Measurements from ENCODE around the gene LGI1. TPM values are rescaled to one million over a fixed set of nuclear protein-coding genes. Genes with fewer than 3 reads are reported as not detected.

The LGI1 gene
- total RNA-seq, 2 donors from 2014 or later = 4.7 TPM; not detected in 1

GRCh38 chr10:93777092-93777491 lies 19.4 kb downstream of the LGI1 start:
- Histone ChIP-seq H3K27ac (no peak overlapping the region), H3K36me3 (no peaks in the 10 kb centered on the region), H3K27me3 (replicated peaks; ENCODE audit: insufficient read depth) (no peaks in the 10 kb centered on the region), H3K9me3 (no peaks in the 10 kb centered on the region), H3K4me3 (no peak overlapping the region), H3K4me1 (ENCODE audit: control insufficient read depth in 1 of 2, low read depth in 2 of 2) (no peaks in the 10 kb centered on the region)
- ATAC-seq (ENCODE audit: insufficient number of reproducible peaks, low FRiP score, low read depth) (no peak), DNase-seq (ENCODE audit: low spot score) (no peak)
- TF ChIP-seq CTCF (IDR thresholded peaks at IDR 0.05) = no peak

- no peak for ATAC-seq (ENCODE audit: insufficient number of reproducible peaks, low FRiP score, low read depth)
- no peaks in the 10 kb centered on the region for H3K36me3 ChIP-seq
These were observed 26.3 kb downstream of the LGI1 start for GRCh38 chr10:93784059-93784458.

GRCh38 chr10:93788413-93789208 lies 30.9 kb downstream of the LGI1 start:
- DNase-seq (ENCODE audit: low spot score) (no peak), ATAC-seq (ENCODE audit: insufficient number of reproducible peaks, low FRiP score, low read depth) (no peak)
- H3K27ac ChIP-seq = no peak overlapping the region

More at GRCh38 chr10:93784059-93784458, 26.3 kb downstream of the LGI1 start:
- no peak overlapping the region for H3K4me3 ChIP-seq
- H3K4me1 ChIP-seq (ENCODE audit: control insufficient read depth in 1 of 2, low read depth in 2 of 2) = no peaks in the 10 kb centered on the region
- no peaks in the 10 kb centered on the region for H3K27me3 ChIP-seq (replicated peaks; ENCODE audit: insufficient read depth)
- no peak for TF ChIP-seq CTCF (IDR thresholded peaks at IDR 0.05)
- H3K27ac ChIP-seq = no peak overlapping the region
- H3K9me3 ChIP-seq = no peaks in the 10 kb centered on the region
- no peak for DNase-seq (ENCODE audit: low spot score)

GRCh38 chr10:93790439-93790838 lies 32.7 kb downstream of the LGI1 start:
- no peaks in the 10 kb centered on the region for H3K36me3 ChIP-seq
- ATAC-seq (ENCODE audit: insufficient number of reproducible peaks, low FRiP score, low read depth) = no peak
- H3K27ac ChIP-seq = no peak overlapping the region
- no peak for DNase-seq (ENCODE audit: low spot score)
- no peak for TF ChIP-seq CTCF (IDR thresholded peaks at IDR 0.05)
- no peaks in the 10 kb centered on the region for H3K9me3 ChIP-seq
- H3K4me1 ChIP-seq (ENCODE audit: control insufficient read depth in 1 of 2, low read depth in 2 of 2) = no peaks in the 10 kb centered on the region
- H3K27me3 ChIP-seq (replicated peaks; ENCODE audit: insufficient read depth) = no peaks in the 10 kb centered on the region
- H3K4me3 ChIP-seq = no peak overlapping the region

More at GRCh38 chr10:93788413-93789208, 30.9 kb downstream of the LGI1 start:
- no peaks in the 10 kb centered on the region for H3K27me3 ChIP-seq (replicated peaks; ENCODE audit: insufficient read depth)
- H3K4me3 ChIP-seq = no peak overlapping the region
- H3K4me1 ChIP-seq (ENCODE audit: control insufficient read depth in 1 of 2, low read depth in 2 of 2) = no peaks in the 10 kb centered on the region
- H3K36me3 ChIP-seq = no peaks in the 10 kb centered on the region
- no peak for TF ChIP-seq CTCF (IDR thresholded peaks at IDR 0.05)
- H3K9me3 ChIP-seq = no peaks in the 10 kb centered on the region

DNA sequence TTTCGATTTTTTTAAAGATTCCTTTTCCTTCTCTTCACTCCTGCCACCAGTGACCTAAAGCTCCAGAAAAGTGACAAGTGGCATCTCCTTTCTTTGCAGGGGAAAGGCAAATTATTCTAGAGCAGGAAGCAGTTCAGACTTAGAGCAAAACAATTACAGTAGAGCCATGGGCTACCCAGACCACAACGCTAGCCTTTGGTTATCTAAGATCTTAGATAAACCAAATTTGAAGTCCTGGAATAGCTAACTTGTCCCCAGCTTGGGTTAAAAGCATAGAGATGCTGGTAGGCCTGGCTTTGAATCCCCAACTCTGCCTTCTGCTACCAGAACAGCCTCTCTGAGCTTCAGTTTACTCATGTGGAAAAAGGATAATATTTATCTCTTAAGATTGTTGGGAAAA lies 38.4 kb downstream of the LGI1 start:
- H3K9me3 ChIP-seq = no peaks in the 10 kb centered on the region
- no peaks in the 10 kb centered on the region for H3K36me3 ChIP-seq
- TF ChIP-seq CTCF (IDR thresholded peaks at IDR 0.05) = no peak
- no peak overlapping the region for H3K27ac ChIP-seq
- DNase-seq (ENCODE audit: low spot score) (no peak), ATAC-seq (ENCODE audit: insufficient number of reproducible peaks, low FRiP score, low read depth) (no peak)
- no peaks in the 10 kb centered on the region for H3K27me3 ChIP-seq (replicated peaks; ENCODE audit: insufficient read depth)
- H3K4me1 ChIP-seq (ENCODE audit: control insufficient read depth in 1 of 2, low read depth in 2 of 2) = no peaks in the 10 kb centered on the region
- H3K4me3 ChIP-seq = no peak overlapping the region

Measured in thoracic aorta (tissue), 2 donors.